Astrocyte of the spinal cord (primary cell): Measurements from ENCODE around the gene PLCL1.

Source experiments
- DNase-seq: peaks from one replicate; pipeline ENCODE4 v3.0.0; 2011; ENCODE audit warnings: low read depth, low spot score
- H3K4me3 ChIP-seq: 2 replicates; pipeline ENCODE4 v1.5.1; 2011; ENCODE audit warnings: low read depth, mild to moderate bottlenecking, low read length, moderate library complexity
- in situ Hi-C: cut with HindIII; loops from 2 replicates; pipeline ENCODE4 v1.10.0; 2017; ENCODE audit warnings: low sequenced_read_pairs
- TF ChIP-seq, protein P1 (sequence below): IDR thresholded peaks from 2 replicates; pipeline ENCODE4 v1.5.1; 2012; ENCODE audit warnings: low read depth, mild to moderate bottlenecking, low read length, inconsistent platforms

PLCL1 gene

GRCh38 chr2:197894751-197895274 is 90.4 kb downstream of the PLCL1 start:
- TF ChIP-seq, protein P1, sequence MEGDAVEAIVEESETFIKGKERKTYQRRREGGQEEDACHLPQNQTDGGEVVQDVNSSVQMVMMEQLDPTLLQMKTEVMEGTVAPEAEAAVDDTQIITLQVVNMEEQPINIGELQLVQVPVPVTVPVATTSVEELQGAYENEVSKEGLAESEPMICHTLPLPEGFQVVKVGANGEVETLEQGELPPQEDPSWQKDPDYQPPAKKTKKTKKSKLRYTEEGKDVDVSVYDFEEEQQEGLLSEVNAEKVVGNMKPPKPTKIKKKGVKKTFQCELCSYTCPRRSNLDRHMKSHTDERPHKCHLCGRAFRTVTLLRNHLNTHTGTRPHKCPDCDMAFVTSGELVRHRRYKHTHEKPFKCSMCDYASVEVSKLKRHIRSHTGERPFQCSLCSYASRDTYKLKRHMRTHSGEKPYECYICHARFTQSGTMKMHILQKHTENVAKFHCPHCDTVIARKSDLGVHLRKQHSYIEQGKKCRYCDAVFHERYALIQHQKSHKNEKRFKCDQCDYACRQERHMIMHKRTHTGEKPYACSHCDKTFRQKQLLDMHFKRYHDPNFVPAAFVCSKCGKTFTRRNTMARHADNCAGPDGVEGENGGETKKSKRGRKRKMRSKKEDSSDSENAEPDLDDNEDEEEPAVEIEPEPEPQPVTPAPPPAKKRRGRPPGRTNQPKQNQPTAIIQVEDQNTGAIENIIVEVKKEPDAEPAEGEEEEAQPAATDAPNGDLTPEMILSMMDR, result no peak
- H3K4me3 ChIP-seq, result no peak overlapping the region
- DNase-seq, result no peak
- in situ Hi-C loops, result no loop called here

DNA sequence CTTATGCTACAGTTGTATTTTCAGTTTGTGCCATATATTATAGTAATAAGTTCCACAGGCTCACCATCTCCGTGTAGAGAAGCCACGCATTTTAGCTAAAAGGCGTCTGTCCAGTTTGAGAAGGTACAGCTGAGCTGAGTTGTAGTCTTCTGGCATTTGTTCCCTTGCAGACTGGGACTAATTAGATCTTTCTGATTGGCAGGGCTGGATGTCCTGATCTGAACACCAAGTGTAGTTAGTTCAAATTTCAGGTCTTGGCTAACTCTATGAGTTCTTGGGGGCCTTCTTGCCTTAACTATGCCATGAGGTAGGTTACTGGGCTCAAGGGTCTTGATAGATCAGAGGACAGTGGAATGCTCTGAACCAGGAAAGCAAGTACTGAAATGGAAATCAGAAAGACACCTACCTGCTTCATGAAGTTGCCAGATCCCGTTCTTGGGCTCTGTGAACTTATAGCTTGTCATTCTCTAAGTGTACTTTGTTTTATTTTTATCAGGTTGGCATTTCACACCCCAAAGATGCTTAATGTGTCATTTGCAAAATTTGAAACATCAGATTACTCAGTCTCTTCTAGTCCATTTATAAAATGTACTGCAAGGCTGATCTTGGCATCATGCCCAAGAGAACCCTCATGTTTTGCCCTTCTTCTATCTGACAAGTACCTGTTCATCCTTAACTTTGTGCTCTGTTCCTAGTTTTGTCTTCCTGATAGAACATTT is 93.7 kb downstream of the PLCL1 start:
- DNase-seq, result no peak
- H3K4me3 ChIP-seq, result no peak overlapping the region
- in situ Hi-C loops, result no loop called here
- TF ChIP-seq, protein P1, result no peak

- in situ Hi-C loops, result no loop called here
- TF ChIP-seq, protein P1, result no peak
- DNase-seq, result no peak
- H3K4me3 ChIP-seq, result no peak overlapping the region
Measured at GRCh38 chr2:197904446-197904845, 100.1 kb downstream of the PLCL1 start.

DNA sequence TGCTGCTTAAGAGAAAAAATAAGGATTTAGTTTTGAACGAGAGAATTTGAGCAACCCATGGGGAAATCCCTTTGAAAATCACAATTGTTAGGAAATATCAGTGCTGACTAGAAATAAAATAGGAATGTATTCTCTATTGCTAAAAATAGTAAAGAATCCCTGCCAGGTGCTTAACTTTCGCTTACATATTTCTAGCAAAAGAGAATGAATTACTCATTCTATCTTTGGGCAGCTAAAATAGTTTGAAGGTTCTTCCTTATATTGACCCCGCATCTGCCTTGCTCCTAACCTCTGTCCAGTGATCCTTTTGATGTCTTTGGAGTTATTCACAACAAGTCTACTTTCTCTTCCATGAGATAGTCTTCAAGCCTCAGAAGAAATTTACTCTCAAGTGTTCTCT is 103.8 kb downstream of the PLCL1 start:
- no peak for DNase-seq
- TF ChIP-seq, protein P1, result no peak
- no peak overlapping the region for H3K4me3 ChIP-seq
- in situ Hi-C loops, result no loop called here

DNA sequence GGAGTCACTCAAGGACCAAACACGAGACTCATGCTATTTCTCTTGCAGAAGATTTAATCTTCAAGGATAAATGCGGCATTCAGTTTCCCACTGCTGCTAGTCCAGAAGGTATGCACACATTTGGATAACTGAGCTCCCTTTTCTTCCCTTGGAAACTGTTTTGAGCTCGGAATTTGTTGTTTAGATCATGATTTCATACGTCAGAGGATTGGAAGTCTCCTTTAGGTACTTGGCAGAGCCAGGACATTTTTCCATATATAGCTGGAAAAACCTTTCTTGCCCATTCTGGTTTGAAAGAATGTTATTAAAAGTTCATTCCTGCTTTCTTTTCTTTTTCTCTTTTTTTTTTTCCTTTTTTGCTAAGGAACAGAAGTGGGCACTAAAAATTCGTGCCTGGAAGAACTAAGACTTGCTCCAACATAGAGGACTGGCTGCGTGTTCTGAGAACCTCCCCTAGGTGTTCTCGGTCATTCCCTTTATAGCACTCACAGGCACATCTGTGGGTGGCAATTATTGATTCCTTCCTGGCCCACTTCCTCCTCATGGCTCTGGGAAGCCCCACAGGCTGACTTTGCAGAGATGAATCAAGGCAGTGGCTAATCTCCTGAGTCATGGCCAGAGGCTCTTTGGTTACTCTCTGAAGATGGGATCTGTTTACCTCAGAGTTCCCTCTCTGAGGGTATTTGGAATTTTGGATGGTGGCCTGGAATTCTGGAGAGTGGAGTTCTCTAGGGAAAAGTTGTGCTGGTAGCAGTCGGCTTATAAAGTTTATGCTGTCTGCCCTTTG is 104.8 kb downstream of the PLCL1 start:
- TF ChIP-seq, protein P1, result no peak

DNA sequence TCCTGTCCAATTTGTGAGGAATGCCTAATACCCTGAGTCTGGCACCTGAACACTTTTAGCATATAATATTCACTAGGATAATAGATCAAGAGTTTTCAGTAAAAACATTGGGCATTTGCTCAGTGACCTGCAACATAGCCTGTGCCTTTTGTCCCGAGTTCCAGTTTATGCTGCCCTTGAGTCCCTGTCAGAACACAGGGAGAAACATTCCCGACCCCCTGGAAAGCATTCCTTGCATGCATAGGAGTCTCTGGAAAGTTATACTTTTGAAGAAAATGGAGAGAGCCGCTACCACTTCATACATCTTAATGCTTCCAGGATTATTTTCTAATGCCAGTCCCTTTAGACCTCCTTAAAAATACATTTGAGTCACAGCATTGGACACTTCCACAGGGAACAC is 107.3 kb downstream of the PLCL1 start:
- TF ChIP-seq, protein P1, result no peak
- no peak overlapping the region for H3K4me3 ChIP-seq
- DNase-seq, result no peak
- in situ Hi-C loops, result no loop called here

More for the DNA sequence above, 104.8 kb downstream of the PLCL1 start:
- DNase-seq, result peak; percentile 72
- no peak overlapping the region for H3K4me3 ChIP-seq
- in situ Hi-C loops, result no loop called here
